OCI-LY1 (cell line): ENCODE measurements around the gene CTTNBP2.

Experiments used
- H2AFZ ChIP-seq: fragments of 200-600 bp; sonication (generic), shearing (Covaris generic); 2 replicates; pipeline ENCODE4 v1.6.0; 2014; ENCODE audit warnings: antibody characterized with exemption, mild to moderate bottlenecking, low read length
- H3F3A ChIP-seq: fragments of 200-600 bp; sonication (generic), shearing (Covaris generic); 2 replicates; pipeline ENCODE4 v1.6.0; 2014; ENCODE audit warnings: mild to moderate bottlenecking, antibody characterized with exemption, low read length, moderate library complexity; ENCODE audit not compliant: insufficient read depth
- H3K27ac ChIP-seq: fragments of 200-600 bp; sonication (generic); 2 replicates; pipeline ENCODE4 v1.5.1; 2014; ENCODE audit warnings: low read length, mixed run types, mild to moderate bottlenecking, low read depth; ENCODE audit not compliant: poor library complexity, severe bottlenecking
- H3K27me3 ChIP-seq: fragments of 200-600 bp; sonication (generic); 2 replicates; pipeline ENCODE4 v1.6.0; 2014; ENCODE audit warnings: antibody characterized with exemption, mild to moderate bottlenecking, low read length, moderate library complexity; ENCODE audit not compliant: insufficient read depth
- H3K36me3 ChIP-seq: fragments of 200-600 bp; sonication (generic); 2 replicates; pipeline ENCODE4 v1.6.1; 2014; ENCODE audit warnings: mild to moderate bottlenecking, antibody characterized with exemption, low read length, moderate library complexity, mixed read lengths; ENCODE audit not compliant: insufficient read depth
- H3K4me1 ChIP-seq: fragments of 200-600 bp; sonication (generic); 2 replicates; pipeline ENCODE4 v1.5.1; 2014; ENCODE audit warnings: mild to moderate bottlenecking, low read length, moderate library complexity; ENCODE audit not compliant: insufficient read depth, severe bottlenecking
- H3K4me2 ChIP-seq: fragments of 200-600 bp; sonication (generic), shearing (Covaris generic); 2 replicates; pipeline ENCODE4 v1.6.1; 2014; ENCODE audit warnings: low read length
- H3K4me3 ChIP-seq: fragments of 200-600 bp; sonication (generic); 2 replicates; pipeline ENCODE4 v1.5.1; 2014; ENCODE audit warnings: low read length, low read depth, mild to moderate bottlenecking, mixed read lengths; ENCODE audit not compliant: poor library complexity, severe bottlenecking
- H3K79me2 ChIP-seq: fragments of 200-600 bp; shearing (Covaris generic); 2 replicates; pipeline ENCODE4 v1.6.1; 2016; ENCODE audit warnings: mixed run types, low read length, mixed read lengths; ENCODE audit not compliant: insufficient read depth
- H3K9ac ChIP-seq: fragments of 200-600 bp; sonication (generic), shearing (Covaris generic); 2 replicates; pipeline ENCODE4 v1.6.1; 2014; ENCODE audit warnings: mild to moderate bottlenecking, low read length, mixed read lengths
- H3K9me2 ChIP-seq: fragments of 200-600 bp; sonication (generic), shearing (Covaris generic); 2 replicates; pipeline ENCODE4 v1.6.1; 2014; ENCODE audit warnings: low read depth, mild to moderate bottlenecking, low read length, mixed read lengths
- H3K9me3 ChIP-seq: fragments of 200-600 bp; shearing (Covaris generic); 2 replicates; pipeline ENCODE4 v1.6.1; 2014; ENCODE audit warnings: low read length, mixed read lengths
- H4K20me1 ChIP-seq: fragments of 200-600 bp; sonication (generic), shearing (Covaris generic); 2 replicates; pipeline ENCODE4 v1.6.0; 2016; ENCODE audit warnings: mild to moderate bottlenecking, low read length; ENCODE audit not compliant: insufficient read depth
- EZH2 ChIP-seq: fragments of 200-600 bp; sonication (generic), shearing (Covaris generic); IDR thresholded peaks from 2 replicates; pipeline ENCODE4 v1.8.0; 2017; ENCODE audit warnings: borderline replicate concordance, mixed run types, mild to moderate bottlenecking, antibody characterized with exemption, low read length, moderate library complexity, mixed read lengths
- TF ChIP-seq, protein P1 (sequence below): fragments of 200-600 bp; sonication (generic), shearing (Covaris generic); IDR thresholded peaks from 2 replicates; pipeline ENCODE4 v1.5.1; 2017; ENCODE audit warnings: mild to moderate bottlenecking, antibody characterized with exemption, low read length, moderate library complexity, mixed read lengths

Gene CTTNBP2

DNA sequence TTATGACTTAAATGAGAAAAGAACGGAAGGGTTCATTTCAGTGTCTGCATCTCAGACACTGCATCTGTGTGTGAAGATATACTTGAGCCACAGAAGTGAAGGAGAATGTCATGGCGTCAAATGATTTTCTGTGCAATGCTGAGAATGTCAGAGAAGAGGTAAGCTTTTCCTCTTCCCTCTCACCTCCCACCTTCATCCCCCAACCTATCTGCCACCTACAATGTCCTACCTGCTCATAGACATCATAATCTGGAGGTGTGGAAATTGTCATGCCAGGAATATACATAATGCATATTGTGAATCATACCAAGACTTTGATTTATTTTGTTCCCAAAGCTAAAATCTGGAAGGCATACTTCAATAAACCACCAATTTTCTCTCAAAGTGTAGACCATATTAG, 53.7 kb downstream of the CTTNBP2 start:
- H3K27me3 ChIP-seq: no peaks in the 10 kb centered on the region
- H4K20me1 ChIP-seq: no peaks in the 10 kb centered on the region
- no peaks in the 10 kb centered on the region for H3K36me3 ChIP-seq
- H3K9me3 ChIP-seq: no peaks in the 10 kb centered on the region
- H3K9me2 ChIP-seq: no peaks in the 10 kb centered on the region
- no peaks in the 10 kb centered on the region for H3K79me2 ChIP-seq
- H3F3A ChIP-seq: no peaks in the 10 kb centered on the region
- H2AFZ ChIP-seq: no peak overlapping the region
- H3K4me3 ChIP-seq: no peak overlapping the region
- no peak overlapping the region for H3K9ac ChIP-seq
- TF ChIP-seq EZH2: no peak
- TF ChIP-seq, protein P1, sequence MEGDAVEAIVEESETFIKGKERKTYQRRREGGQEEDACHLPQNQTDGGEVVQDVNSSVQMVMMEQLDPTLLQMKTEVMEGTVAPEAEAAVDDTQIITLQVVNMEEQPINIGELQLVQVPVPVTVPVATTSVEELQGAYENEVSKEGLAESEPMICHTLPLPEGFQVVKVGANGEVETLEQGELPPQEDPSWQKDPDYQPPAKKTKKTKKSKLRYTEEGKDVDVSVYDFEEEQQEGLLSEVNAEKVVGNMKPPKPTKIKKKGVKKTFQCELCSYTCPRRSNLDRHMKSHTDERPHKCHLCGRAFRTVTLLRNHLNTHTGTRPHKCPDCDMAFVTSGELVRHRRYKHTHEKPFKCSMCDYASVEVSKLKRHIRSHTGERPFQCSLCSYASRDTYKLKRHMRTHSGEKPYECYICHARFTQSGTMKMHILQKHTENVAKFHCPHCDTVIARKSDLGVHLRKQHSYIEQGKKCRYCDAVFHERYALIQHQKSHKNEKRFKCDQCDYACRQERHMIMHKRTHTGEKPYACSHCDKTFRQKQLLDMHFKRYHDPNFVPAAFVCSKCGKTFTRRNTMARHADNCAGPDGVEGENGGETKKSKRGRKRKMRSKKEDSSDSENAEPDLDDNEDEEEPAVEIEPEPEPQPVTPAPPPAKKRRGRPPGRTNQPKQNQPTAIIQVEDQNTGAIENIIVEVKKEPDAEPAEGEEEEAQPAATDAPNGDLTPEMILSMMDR: no peak
- no peak overlapping the region for H3K27ac ChIP-seq
- H3K4me1 ChIP-seq: no peaks in the 10 kb centered on the region
- H3K4me2 ChIP-seq: no peak overlapping the region

DNA sequence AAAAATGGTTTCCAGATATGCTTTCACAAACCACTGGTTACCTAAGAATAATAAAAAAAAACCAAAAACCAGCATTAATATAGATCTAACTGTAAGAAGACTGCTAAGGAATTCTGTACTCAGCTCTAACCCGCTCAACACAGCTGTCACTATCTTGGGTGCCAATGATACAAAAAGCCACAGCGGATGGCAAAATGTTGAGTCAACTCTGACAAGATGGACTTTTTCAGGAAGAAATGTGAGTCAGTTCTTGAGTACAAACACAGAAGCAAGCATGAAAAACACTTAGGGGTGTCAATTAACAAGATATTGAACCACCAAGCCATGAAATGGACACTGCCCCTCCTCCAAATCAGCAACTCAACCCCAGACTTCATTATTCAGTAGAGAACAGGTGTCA, 55.0 kb downstream of the CTTNBP2 start:
- Histone ChIP-seq H3K9me2 (no peaks in the 10 kb centered on the region), H3K36me3 (no peaks in the 10 kb centered on the region), H3K27ac (no peak overlapping the region), H3K4me2 (no peak overlapping the region), H3K4me1 (no peaks in the 10 kb centered on the region), H3K27me3 (no peaks in the 10 kb centered on the region), H3F3A (no peaks in the 10 kb centered on the region), H4K20me1 (no peaks in the 10 kb centered on the region), H3K9me3 (no peaks in the 10 kb centered on the region), H3K4me3 (no peak overlapping the region), H2AFZ (no peak overlapping the region), H3K9ac (no peak overlapping the region), H3K79me2 (no peaks in the 10 kb centered on the region)
- TF ChIP-seq, protein P1: no peak
- TF ChIP-seq EZH2: no peak

DNA sequence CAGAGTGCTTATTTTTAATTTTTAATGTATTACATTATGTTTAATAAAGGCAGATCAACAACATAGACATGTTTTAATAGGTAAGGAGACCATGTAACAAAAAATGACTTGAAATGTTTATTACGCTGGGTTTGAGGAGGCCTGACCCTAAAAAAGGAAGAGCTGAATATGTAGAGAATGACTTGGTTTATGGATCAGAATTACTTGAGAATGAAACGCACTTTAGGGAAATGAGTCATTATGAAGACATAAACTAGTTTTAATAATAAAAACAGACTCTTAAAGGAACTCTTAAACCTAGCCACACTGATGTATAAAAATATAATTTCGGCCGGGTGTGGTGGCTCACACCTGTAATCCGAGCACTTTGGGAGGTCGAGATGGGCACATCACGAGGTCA, 56.5 kb downstream of the CTTNBP2 start:
- Histone ChIP-seq H3F3A (no peaks in the 10 kb centered on the region), H3K4me3 (no peak overlapping the region), H3K4me2 (no peak overlapping the region), H3K79me2 (no peaks in the 10 kb centered on the region), H3K27me3 (no peaks in the 10 kb centered on the region), H3K36me3 (no peaks in the 10 kb centered on the region), H3K27ac (no peak overlapping the region), H3K4me1 (no peaks in the 10 kb centered on the region), H4K20me1 (no peaks in the 10 kb centered on the region), H3K9me3 (no peaks in the 10 kb centered on the region), H2AFZ (no peak overlapping the region), H3K9ac (no peak overlapping the region), H3K9me2 (no peaks in the 10 kb centered on the region)
- no peak for TF ChIP-seq EZH2
- TF ChIP-seq, protein P1: no peak
